ENCODE results near the gene PHF2.
A peak's percentile ranks its signal among the peaks of the same experiment; 100 is the strongest.

The PHF2 gene

GRCh38 chr9:93640027-93640426 is 63.6 kb downstream of the PHF2 start:
- peaks cover 22% of the 10 kb centered on the region for H3K36me3 ChIP-seq (ENCODE audit: insufficient read depth, low read length)
- peaks cover 24% of the 10 kb centered on the region for H3K4me1 ChIP-seq (ENCODE audit: control insufficient read depth, insufficient read depth, low read length)
- no peaks in the 10 kb centered on the region for H3K9me3 ChIP-seq (replicated peaks; ENCODE audit: low read length)

DNA sequence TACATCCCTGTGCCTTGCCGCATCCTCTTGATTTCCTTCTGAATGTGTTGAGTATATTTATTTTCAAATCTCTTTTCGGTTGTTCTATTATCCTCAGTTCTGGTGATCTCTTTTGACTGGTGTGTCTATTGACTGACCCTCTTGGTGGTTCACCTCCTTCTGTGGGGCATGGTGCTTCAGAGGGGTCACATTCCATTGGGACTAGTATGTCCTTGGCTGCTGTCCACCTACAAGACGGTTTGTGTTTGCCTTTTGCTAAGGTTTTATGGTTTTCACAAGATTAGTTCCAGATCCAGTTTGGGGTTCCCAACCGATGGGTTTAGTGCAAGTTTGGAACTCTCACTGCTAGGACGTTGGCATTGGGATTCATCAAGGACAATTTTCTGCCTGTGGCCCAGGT is 66.6 kb downstream of the PHF2 start:
- H3K27me3 ChIP-seq (ENCODE audit: control insufficient read depth, insufficient read depth, low read length): no peaks in the 10 kb centered on the region
- peaks cover 21% of the 10 kb centered on the region for H3K36me3 ChIP-seq (ENCODE audit: insufficient read depth, low read length)
- H3K9me3 ChIP-seq (replicated peaks; ENCODE audit: low read length): no peaks in the 10 kb centered on the region
- no peak overlapping the region for H3K9ac ChIP-seq (ENCODE audit: low read depth, low read length)
- H3K4me2 ChIP-seq (ENCODE audit: low read length): peak overlapping the region; percentile 5
- no peak overlapping the region for H3K4me3 ChIP-seq (ENCODE audit: low read length)
- H3K4me1 ChIP-seq (ENCODE audit: control insufficient read depth, insufficient read depth, low read length): peaks cover 24% of the 10 kb centered on the region

More at GRCh38 chr9:93640027-93640426, 63.6 kb downstream of the PHF2 start:
- Histone ChIP-seq H3K27me3 (ENCODE audit: control insufficient read depth, insufficient read depth, low read length) (no peaks in the 10 kb centered on the region), H3K4me2 (ENCODE audit: low read length) (no peak overlapping the region), H3K4me3 (ENCODE audit: low read length) (no peak overlapping the region), H3K9ac (ENCODE audit: low read depth, low read length) (no peak overlapping the region)

- Histone ChIP-seq H3K9ac (ENCODE audit: low read depth, low read length) (no peak overlapping the region), H3K4me2 (ENCODE audit: low read length) (no peak overlapping the region), H3K36me3 (ENCODE audit: insufficient read depth, low read length) (peaks cover 23% of the 10 kb centered on the region), H3K9me3 (replicated peaks; ENCODE audit: low read length) (no peaks in the 10 kb centered on the region), H3K4me1 (ENCODE audit: control insufficient read depth, insufficient read depth, low read length) (peaks cover 24% of the 10 kb centered on the region), H3K4me3 (ENCODE audit: low read length) (no peak overlapping the region), H3K27me3 (ENCODE audit: control insufficient read depth, insufficient read depth, low read length) (no peaks in the 10 kb centered on the region)
Observed at GRCh38 chr9:93644397-93645088, 68.2 kb downstream of the PHF2 start.

DNA sequence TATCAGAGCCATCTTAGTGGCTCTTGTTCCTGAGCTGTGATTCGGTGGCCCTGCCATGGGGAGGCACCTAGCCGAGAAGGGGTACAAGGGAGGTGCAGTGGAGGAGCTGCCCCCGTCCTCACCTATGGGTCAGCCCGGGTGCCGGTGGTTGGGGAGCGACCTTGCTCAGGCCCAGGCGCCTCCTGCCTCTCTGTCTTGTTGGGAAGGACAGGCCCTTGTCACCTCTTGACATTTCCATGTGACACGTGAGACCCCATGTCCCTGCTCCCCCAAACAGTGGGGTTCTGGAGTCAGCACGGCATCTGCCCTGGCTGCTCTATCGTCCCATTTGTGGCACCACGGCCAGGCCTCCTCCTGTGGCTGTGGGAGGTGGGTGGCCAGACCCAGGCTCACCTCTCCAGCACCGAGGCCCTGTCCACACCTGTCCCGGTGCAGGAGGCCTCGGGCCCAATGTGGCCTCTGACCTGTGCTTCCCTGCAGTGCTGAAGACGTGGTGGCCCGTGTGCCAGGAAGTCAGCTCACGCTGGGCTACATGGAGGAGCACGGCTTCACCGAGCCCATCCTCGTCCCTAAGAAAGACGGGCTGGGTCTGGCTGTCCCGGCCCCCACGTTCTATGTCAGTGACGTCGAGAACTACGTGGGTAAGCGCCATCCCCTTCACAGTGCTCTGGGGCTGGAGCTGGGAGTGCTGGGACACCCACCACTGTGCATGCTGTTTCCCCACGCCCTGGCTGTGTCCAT is 68.9 kb downstream of the PHF2 start:
- no peak overlapping the region for H3K4me3 ChIP-seq (ENCODE audit: low read length)
- H3K4me2 ChIP-seq (ENCODE audit: low read length): no peak overlapping the region
- H3K9me3 ChIP-seq (replicated peaks; ENCODE audit: low read length): no peaks in the 10 kb centered on the region
- no peak overlapping the region for H3K9ac ChIP-seq (ENCODE audit: low read depth, low read length)
- H3K27me3 ChIP-seq (ENCODE audit: control insufficient read depth, insufficient read depth, low read length): no peaks in the 10 kb centered on the region
- H3K36me3 ChIP-seq (ENCODE audit: insufficient read depth, low read length): peaks cover 28% of the 10 kb centered on the region
- H3K4me1 ChIP-seq (ENCODE audit: control insufficient read depth, insufficient read depth, low read length): peaks cover 24% of the 10 kb centered on the region

DNA sequence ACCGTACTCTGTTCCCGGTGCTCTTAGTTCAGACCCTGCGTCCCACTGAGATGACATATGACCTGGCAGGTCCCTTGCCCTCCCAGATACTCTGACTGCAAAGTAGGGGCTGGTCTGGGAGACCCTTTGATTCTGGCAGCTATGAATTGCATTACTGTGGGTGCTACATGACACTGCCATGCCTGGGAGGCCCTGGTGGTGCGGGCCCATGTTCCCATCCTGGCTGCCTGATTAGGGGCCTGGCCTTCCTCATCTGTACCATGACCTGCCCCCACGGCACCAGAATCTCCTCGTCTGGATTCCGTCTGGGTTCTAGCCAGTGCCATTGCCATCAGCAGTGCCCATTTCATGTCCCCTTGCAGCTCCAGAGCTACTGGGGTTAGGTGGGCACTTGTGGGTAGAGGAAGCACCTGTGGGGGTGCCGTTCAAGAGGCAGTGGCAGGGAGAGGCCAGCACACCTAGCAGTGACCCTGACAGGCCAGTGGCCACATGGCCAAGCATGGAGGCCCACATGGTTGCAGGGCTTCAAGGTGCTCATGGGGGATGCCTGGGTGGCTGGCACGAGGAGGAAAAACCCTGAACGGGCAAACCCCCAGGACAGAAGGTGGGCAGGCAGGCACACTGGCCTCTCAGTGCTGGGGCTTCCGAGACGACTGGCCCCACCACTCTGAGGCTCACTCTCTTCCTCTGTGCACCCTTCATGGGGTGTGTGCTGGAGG is 69.7 kb downstream of the PHF2 start:
- peaks cover 24% of the 10 kb centered on the region for H3K4me1 ChIP-seq (ENCODE audit: control insufficient read depth, insufficient read depth, low read length)
- peaks cover 30% of the 10 kb centered on the region for H3K36me3 ChIP-seq (ENCODE audit: insufficient read depth, low read length)
- no peak overlapping the region for H3K4me3 ChIP-seq (ENCODE audit: low read length)
- no peaks in the 10 kb centered on the region for H3K27me3 ChIP-seq (ENCODE audit: control insufficient read depth, insufficient read depth, low read length)
- no peak overlapping the region for H3K9ac ChIP-seq (ENCODE audit: low read depth, low read length)
- H3K4me2 ChIP-seq (ENCODE audit: low read length): no peak overlapping the region
- no peaks in the 10 kb centered on the region for H3K9me3 ChIP-seq (replicated peaks; ENCODE audit: low read length)

DNA sequence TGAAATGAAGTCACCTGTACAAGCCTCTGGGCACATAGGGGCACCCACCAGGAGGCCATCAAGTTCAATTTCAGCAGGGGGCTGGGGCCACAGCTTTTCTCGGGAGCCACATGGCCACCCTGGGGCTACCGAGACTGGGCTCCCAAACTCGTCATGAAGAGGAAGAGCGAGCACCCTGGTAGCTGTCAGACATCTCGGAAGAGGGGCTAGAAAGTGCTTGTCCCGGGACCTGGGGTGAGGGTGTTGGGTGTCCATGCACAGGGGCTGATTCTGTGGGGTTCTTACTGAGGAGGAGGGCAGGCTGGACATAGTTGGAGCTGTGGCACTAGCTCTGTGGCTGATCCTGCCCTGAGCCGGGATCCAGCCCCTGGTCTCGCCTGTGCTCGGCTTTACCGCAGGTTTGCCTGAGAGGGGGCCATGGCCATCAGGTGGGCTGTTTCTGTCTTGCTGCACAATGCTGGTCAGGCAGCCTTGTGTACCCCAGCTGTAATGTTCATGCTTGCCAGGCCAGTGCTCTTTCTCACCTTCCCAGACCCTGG is 70.3 kb downstream of the PHF2 start:
- no peak overlapping the region for H3K4me3 ChIP-seq (ENCODE audit: low read length)

DNA sequence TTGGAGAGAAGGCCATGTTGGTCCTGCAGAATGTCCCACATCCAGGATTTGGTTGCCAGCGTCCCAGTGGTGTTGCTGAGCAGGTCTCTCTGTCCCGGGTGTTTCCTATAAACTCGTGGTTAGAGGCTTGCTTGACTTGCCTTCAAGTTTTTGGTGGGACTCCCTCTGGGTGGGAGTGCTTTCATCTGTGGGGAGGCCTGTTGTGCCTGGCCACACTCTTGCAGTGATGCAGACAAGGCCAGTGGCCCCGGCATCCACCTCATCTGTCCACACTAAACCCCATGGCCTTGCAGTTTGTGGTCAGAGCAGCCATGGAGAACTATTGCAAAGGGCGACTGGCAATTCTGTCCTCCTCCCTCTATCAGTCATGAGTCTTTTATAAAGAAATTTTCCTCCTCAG is 71.8 kb downstream of the PHF2 start:
- Histone ChIP-seq H3K9me3 (replicated peaks; ENCODE audit: low read length) (no peaks in the 10 kb centered on the region), H3K4me3 (ENCODE audit: low read length) (no peak overlapping the region), H3K4me2 (ENCODE audit: low read length) (no peak overlapping the region), H3K4me1 (ENCODE audit: control insufficient read depth, insufficient read depth, low read length) (peaks cover 13% of the 10 kb centered on the region), H3K9ac (ENCODE audit: low read depth, low read length) (no peak overlapping the region), H3K27me3 (ENCODE audit: control insufficient read depth, insufficient read depth, low read length) (no peaks in the 10 kb centered on the region), H3K36me3 (ENCODE audit: insufficient read depth, low read length) (peaks cover 36% of the 10 kb centered on the region)

More for the DNA sequence above, 70.3 kb downstream of the PHF2 start:
- no peak overlapping the region for H3K9ac ChIP-seq (ENCODE audit: low read depth, low read length)
- H3K36me3 ChIP-seq (ENCODE audit: insufficient read depth, low read length): peaks cover 30% of the 10 kb centered on the region
- H3K9me3 ChIP-seq (replicated peaks; ENCODE audit: low read length): no peaks in the 10 kb centered on the region
- no peaks in the 10 kb centered on the region for H3K27me3 ChIP-seq (ENCODE audit: control insufficient read depth, insufficient read depth, low read length)
- peaks cover 24% of the 10 kb centered on the region for H3K4me1 ChIP-seq (ENCODE audit: control insufficient read depth, insufficient read depth, low read length)
- H3K4me2 ChIP-seq (ENCODE audit: low read length): no peak overlapping the region

DNA sequence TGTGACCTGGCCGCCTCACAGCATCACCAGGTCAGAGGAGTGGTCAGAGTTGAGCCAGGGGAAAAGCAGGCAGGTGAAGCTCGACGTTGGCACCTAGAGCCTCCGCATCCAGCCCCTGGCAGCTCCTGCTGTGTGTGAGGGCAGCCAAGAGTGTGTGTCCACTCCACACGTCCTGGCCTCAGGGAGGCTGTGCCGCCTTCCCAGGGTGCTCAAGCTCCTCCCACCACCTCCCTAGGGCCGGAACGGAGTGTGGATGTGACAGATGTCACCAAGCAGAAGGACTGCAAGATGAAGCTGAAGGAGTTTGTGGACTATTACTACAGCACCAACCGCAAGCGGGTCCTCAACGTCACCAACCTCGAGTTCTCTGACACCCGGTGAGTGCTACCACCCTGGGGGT is 72.5 kb downstream of the PHF2 start:
- H3K4me3 ChIP-seq (ENCODE audit: low read length): no peak overlapping the region
- H3K36me3 ChIP-seq (ENCODE audit: insufficient read depth, low read length): peaks cover 39% of the 10 kb centered on the region
- H3K4me1 ChIP-seq (ENCODE audit: control insufficient read depth, insufficient read depth, low read length): peaks cover 6% of the 10 kb centered on the region
- H3K4me2 ChIP-seq (ENCODE audit: low read length): no peak overlapping the region
- H3K9me3 ChIP-seq (replicated peaks; ENCODE audit: low read length): no peaks in the 10 kb centered on the region
- H3K27me3 ChIP-seq (ENCODE audit: control insufficient read depth, insufficient read depth, low read length): no peaks in the 10 kb centered on the region
- H3K9ac ChIP-seq (ENCODE audit: low read depth, low read length): no peak overlapping the region

GRCh38 chr9:93649610-93650261 is 73.4 kb downstream of the PHF2 start:
- Histone ChIP-seq H3K4me3 (ENCODE audit: low read length) (no peak overlapping the region), H3K4me1 (ENCODE audit: control insufficient read depth, insufficient read depth, low read length) (peaks cover under 1% of the 10 kb centered on the region), H3K27me3 (ENCODE audit: control insufficient read depth, insufficient read depth, low read length) (no peaks in the 10 kb centered on the region), H3K36me3 (ENCODE audit: insufficient read depth, low read length) (peaks cover 46% of the 10 kb centered on the region), H3K9me3 (replicated peaks; ENCODE audit: low read length) (no peaks in the 10 kb centered on the region), H3K9ac (ENCODE audit: low read depth, low read length) (no peak overlapping the region), H3K4me2 (ENCODE audit: low read length) (no peak overlapping the region)

- no peaks in the 10 kb centered on the region for H3K4me1 ChIP-seq (ENCODE audit: control insufficient read depth, insufficient read depth, low read length)
- no peak overlapping the region for H3K4me2 ChIP-seq (ENCODE audit: low read length)
- H3K36me3 ChIP-seq (ENCODE audit: insufficient read depth, low read length): peaks cover 49% of the 10 kb centered on the region
- no peaks in the 10 kb centered on the region for H3K27me3 ChIP-seq (ENCODE audit: control insufficient read depth, insufficient read depth, low read length)
- H3K4me3 ChIP-seq (ENCODE audit: low read length): no peak overlapping the region
- no peak overlapping the region for H3K9ac ChIP-seq (ENCODE audit: low read depth, low read length)
- H3K9me3 ChIP-seq (replicated peaks; ENCODE audit: low read length): no peaks in the 10 kb centered on the region
Observed at GRCh38 chr9:93650448-93650847, 74.1 kb downstream of the PHF2 start.

GRCh38 chr9:93651521-93651950 is 75.2 kb downstream of the PHF2 start:
- H3K4me3 ChIP-seq (ENCODE audit: low read length): no peak overlapping the region
- H3K4me1 ChIP-seq (ENCODE audit: control insufficient read depth, insufficient read depth, low read length): no peaks in the 10 kb centered on the region
- H3K9me3 ChIP-seq (replicated peaks; ENCODE audit: low read length): no peaks in the 10 kb centered on the region
- H3K4me2 ChIP-seq (ENCODE audit: low read length): no peak overlapping the region
- no peaks in the 10 kb centered on the region for H3K27me3 ChIP-seq (ENCODE audit: control insufficient read depth, insufficient read depth, low read length)
- peaks cover 45% of the 10 kb centered on the region for H3K36me3 ChIP-seq (ENCODE audit: insufficient read depth, low read length)
- no peak overlapping the region for H3K9ac ChIP-seq (ENCODE audit: low read depth, low read length)
